A549 (cell line): ENCODE results near the gene VAV3.

Experiments used
- CTCF ChIP-seq: fragments of >200 bp; sonication (Bioruptor Twin); formaldehyde crosslinking; IDR thresholded peaks from 3 replicates; pipeline ENCODE4 v1.5.1; 2016
- MAZ ChIP-seq: fragments of 150-350 bp; IDR thresholded peaks from 2 replicates; pipeline ENCODE4 v1.6.1; 2014; ENCODE audit warnings: antibody characterized with exemption, low read depth, low read length, borderline replicate concordance
- POLR2A ChIP-seq: IDR thresholded peaks from 2 replicates; pipeline ENCODE4 v1.6.1; 2012; ENCODE audit warnings: mild to moderate bottlenecking, low read length
- RARB ChIP-seq: fragments of 250-450 bp; sonication (Bioruptor Pico); IDR thresholded peaks from 2 replicates; pipeline ENCODE4 v1.8.0; 2021; ENCODE audit warnings: mild to moderate bottlenecking, moderate library complexity
- REST ChIP-seq: fragments of 200-600 bp; sonication (generic); IDR thresholded peaks from 2 replicates; pipeline ENCODE4 v1.6.1; 2016; ENCODE audit warnings: antibody characterized with exemption, mild to moderate bottlenecking, moderate library complexity
- SREBF2 ChIP-seq: fragments of 450-650 bp; IDR thresholded peaks from 2 replicates; pipeline ENCODE4 v1.6.1; 2014; ENCODE audit warnings: mild to moderate bottlenecking, moderate library complexity

- TF ChIP-seq CTCF (no peak), REST (no peak), MAZ (no peak), POLR2A (no peak), SREBF2 (no peak), RARB (CRISPR knock-in tag) (no peak)
Observed at GRCh38 chr1:107679411-107679953, 285.5 kb downstream of the VAV3 start.
